GM21367 (cell line): Measurements from ENCODE around the gene MARK3.

Experiments used
- ATAC-seq: cut with Tn5 transposase; IDR thresholded peaks from one replicate; pipeline ENCODE4 v1.9.1; 2021; ENCODE audit not compliant: unreplicated experiment

MARK3 gene

DNA sequence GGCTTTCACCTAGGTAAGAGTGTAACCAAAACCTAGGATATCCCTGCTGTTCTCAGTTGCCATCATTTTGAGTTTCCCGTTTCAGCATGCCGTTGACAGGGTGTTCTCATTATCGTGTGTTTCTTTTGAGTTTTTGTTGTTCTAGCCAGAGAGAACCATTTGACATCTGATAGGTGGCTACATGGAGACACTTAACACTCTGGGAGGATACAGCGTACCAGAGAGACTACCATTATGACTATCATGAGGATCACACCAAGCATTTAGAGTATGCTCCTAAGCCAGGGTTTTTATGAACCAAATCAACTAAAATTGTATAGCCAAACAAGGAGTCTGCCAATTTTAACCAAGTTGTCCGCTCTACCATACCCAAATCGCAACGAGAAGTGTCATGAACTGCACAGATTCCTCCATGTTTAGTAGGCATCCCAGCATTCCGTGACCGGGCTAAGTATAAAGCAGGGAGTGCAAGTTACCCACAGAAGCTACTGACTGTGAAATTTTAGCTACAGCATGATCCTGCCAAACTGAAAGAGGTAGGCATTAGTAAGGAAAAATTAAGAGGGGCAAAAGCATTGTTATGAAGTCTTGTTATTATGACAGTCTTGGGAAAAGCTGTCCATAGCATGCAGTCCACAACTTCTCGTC is 48.8 kb downstream of the MARK3 start:
- ATAC-seq: no peak

DNA sequence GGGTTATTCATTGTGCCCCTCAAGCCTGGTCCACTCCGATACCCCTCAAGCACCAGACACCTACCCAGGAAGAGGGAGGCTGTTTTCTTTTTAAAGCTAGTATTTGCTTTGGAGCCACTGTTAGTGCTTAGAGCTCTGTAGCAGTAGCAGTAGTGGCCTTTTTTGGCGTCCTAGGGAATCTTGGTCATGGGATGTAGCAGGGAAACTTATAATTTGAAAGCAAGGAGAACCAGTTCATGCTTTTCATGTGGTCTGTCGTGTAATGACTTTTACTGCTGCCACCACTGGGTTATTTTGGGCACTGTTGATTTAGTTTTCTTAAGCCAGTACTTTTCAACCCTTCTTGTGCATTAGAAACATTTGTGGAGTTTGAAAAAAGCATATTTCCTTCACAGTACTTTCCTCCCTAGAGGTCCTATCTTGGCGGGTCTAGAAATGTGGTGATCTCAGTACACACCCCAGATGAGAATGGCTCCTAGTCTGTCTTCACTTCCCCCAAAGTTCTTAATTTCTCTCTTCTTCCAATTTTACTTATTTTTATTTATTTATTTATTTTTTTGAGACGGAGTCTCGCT is 49.7 kb downstream of the MARK3 start:
- no peak for ATAC-seq

GRCh38 chr14:103436533-103436932 is 51.3 kb downstream of the MARK3 start:
- ATAC-seq: no peak

GRCh38 chr14:103442288-103442687 is 57.1 kb downstream of the MARK3 start:
- ATAC-seq: no peak

DNA sequence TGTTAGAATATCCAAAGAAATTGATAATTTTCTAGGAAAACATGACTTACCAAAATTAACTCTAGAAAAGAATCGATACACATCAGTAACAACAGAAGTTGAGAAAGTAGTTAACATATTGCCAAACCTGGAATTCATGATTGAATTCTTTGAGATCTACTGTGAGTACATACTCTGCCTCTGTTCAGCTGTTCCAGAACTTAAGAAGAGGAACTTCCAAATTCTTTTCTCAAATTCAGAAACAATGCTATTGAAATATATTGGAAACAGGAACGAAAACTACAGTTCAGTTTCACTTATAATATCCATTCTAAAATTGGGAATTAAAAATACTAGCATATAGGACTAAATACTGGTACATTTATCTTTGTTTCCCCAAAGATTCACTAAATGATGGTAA is 57.9 kb downstream of the MARK3 start:
- no peak for ATAC-seq

DNA sequence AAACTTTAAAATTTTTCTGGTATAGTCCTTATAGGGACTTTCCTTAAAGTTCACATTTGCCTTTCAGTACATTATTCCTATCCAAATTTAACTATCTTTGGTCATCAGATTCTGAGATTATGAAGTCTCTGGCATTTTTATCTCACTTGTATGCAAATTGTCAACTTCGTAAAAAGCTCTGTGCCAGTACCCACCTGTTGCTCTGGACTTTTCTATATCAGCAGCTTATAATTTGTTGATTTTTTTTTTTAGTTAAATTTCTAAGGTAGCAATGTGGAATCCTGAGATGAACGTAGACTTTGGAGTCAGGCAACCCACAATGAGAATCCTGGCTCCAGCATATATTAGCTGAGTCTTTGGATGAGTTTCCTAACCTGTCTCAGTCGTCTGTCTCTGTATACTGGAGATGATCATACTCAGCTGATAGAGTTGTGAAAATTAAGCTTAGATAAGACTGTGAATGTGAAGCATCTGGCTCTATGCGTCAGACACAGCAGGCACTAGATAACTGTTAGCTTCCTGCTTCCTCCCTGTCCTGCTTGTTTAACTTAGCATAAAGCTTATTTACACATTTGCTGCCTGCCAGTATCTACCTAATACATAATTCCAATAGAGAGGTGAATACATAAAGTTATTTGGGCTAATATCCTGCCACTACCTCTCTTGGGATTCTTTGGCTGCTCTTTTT is 59.8 kb downstream of the MARK3 start:
- ATAC-seq: no peak

GRCh38 chr14:103445806-103446205 is 60.6 kb downstream of the MARK3 start:
- ATAC-seq: no peak

DNA sequence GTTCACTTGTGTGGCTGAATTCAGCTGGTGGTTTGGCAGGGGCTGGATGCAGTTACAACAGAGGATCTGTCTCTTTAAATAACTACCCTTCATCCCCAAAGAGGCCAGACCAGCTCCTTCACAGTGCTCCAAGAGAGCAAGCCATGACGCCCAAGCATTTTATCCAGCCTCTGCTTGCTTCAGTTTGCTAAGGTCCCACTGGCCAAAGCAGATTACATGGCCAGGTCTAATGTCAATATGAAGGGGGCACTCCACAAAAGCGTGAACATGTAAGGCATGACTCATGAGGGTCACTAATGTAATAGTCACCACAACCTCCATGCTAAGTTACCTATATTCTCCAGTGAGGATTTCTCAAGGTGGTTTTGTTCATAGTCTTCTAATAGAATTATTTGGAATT is 62.9 kb downstream of the MARK3 start:
- ATAC-seq: no peak

DNA sequence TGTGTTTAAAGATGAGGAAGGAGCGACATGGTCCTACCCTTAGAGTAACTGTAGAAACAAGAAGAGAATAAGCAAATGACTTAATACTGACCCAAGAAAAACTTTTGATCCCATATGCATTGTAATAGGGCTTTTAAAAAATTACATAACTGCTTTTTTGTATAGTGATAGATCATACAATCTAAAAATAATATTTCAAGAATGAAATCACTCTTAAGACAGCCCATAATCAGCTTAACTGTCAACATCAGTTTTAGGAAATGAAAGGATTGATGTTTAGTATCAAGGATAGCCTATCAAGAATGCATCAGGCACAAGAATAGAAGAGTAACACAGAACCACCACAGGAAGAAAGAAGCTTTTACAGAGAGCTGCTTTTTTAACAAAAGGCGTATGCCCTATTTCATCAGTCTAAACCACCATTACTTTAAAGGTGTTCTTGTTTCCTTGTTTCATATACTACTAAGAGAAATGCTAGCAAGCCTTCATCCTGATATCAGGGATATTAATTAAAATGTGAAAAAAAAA is 64.5 kb downstream of the MARK3 start:
- ATAC-seq: no peak

GRCh38 chr14:103450416-103450815 is 65.2 kb downstream of the MARK3 start:
- ATAC-seq: no peak

GRCh38 chr14:103451401-103451800 is 66.2 kb downstream of the MARK3 start:
- ATAC-seq: no peak

- ATAC-seq: no peak
Observed at GRCh38 chr14:103453791-103454190, 68.6 kb downstream of the MARK3 start.

- ATAC-seq: no peak
Observed at GRCh38 chr14:103456167-103456835, 71.1 kb downstream of the MARK3 start.

GRCh38 chr14:103460415-103460814 is 75.2 kb downstream of the MARK3 start:
- ATAC-seq: no peak

GRCh38 chr14:103463149-103463548 is 77.9 kb downstream of the MARK3 start:
- ATAC-seq: no peak

- ATAC-seq: no peak
Observed at GRCh38 chr14:103463851-103464250, 78.6 kb downstream of the MARK3 start.

DNA sequence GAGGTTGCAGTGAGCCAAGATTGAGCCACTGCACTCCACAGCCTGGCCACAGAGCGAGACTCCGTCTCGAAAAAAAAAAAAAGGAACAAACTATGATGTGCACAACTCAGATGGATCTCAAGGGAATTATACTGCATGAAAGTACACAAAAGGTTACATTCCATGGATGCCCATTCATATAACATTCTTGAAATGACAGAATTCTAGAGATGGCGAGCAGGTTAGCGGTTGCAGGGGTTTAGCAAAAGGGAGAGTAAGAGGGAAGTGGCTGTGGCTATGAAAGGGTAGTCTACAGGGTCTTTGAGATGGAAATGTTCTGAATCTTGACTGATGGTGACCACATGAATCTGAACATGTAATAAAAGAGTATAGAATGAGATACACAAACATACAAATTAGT is 87.7 kb downstream of the MARK3 start:
- no peak for ATAC-seq

GRCh38 chr14:103474893-103475292 is 89.7 kb downstream of the MARK3 start:
- no peak for ATAC-seq

DNA sequence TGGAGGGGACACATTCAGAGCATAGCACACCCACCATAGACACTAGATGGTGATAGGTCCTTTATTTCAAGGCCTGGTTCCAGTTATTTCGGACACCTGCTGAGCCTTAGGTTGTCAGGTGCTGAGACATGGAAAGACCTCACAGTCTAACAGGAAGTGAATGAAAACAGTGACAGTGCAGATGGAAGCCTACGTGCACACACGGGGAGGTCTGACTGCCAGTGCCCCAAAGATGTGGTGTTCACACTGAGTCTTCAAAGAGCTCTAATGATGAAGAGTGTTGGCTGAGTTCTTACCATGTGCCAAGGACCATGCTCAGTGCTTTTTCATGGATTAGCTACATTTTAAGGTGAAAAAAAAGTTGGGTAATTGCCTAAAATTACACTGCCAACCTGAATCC is 90.8 kb downstream of the MARK3 start:
- ATAC-seq: no peak

- ATAC-seq: no peak
Observed at GRCh38 chr14:103476631-103477030, 91.4 kb downstream of the MARK3 start.

DNA sequence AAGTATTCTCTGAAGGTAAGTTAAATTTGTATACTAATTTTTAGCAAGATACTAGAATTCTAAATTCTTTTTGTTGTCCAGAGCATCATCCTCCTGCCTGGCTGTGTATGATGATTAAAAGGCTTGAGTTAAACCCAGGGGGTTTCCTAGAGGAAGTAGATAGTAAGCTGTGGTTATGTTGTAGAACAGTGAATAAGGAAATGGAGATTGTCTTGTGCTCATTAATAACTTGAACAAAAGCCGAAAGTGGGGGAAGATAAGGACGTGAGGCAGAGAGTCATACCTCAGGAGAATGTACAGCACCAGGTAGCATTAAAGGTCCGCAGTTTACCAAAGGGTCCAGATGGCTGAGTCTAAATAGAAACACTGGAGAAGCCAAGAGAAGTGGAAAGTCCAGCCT is 95.4 kb downstream of the MARK3 start:
- peak; percentile 55 for ATAC-seq

- ATAC-seq: no peak
Observed at GRCh38 chr14:103483600-103483999, 98.4 kb downstream of the MARK3 start.
